Measurements from ENCODE around the gene PCDHA10.

- TF ChIP-seq GLIS3 (CRISPR knock-in tag; IDR thresholded peaks at IDR 0.05) (no peak), CSDC2 (CRISPR knock-in tag; IDR thresholded peaks at IDR 0.05) (no peak), ZFP30 (CRISPR knock-in tag; IDR thresholded peaks at IDR 0.05) (no peak)
Observed at GRCh38 chr5:140857987-140858240, 2.2 kb downstream of the PCDHA10 start.
